Measurements from ENCODE around the gene KCNC2.

The KCNC2 gene

DNA sequence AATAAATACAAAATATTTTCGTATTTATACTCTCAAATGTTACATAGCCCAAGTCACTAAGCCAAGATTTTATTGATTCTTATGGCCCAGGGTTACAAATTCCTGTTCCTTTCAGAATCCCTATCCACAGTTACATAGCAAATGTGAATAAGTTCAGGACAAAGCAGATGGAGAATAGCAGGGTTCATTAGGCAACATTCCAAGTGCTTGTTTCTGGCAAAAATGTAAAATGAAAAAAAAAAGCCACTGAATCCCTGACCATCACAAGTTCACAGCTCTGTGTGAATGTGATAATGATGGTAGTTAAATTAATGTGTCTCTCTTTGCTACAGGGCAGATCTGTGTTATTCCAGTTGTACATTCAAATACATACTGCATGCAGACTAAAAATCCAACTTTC is 74.6 kb downstream of the KCNC2 start:
- Histone ChIP-seq H3K27me3 (ENCODE audit: low read depth) (no peaks in the 10 kb centered on the region), H3K9me3 (no peaks in the 10 kb centered on the region), H3K4me1 (no peaks in the 10 kb centered on the region), H3K36me3 (replicated peaks) (no peaks in the 10 kb centered on the region), H3K4me3 (no peak overlapping the region)
- in situ Hi-C loops (cut with MboI; ENCODE audit: low sequenced_read_pairs): no loop called here
- no peak for DNase-seq (ENCODE audit: low spot score in 2 of 2)

GRCh38 chr12:75130811-75131210 is 78.8 kb downstream of the KCNC2 start:
- no peak for DNase-seq (ENCODE audit: low spot score in 2 of 2)
- H3K36me3 ChIP-seq (replicated peaks): no peaks in the 10 kb centered on the region
- in situ Hi-C loops (cut with MboI; ENCODE audit: low sequenced_read_pairs): no loop called here
- no peaks in the 10 kb centered on the region for H3K9me3 ChIP-seq
- no peak overlapping the region for H3K4me3 ChIP-seq
- no peaks in the 10 kb centered on the region for H3K4me1 ChIP-seq
- H3K27me3 ChIP-seq (ENCODE audit: low read depth): no peaks in the 10 kb centered on the region

- Histone ChIP-seq H3K4me1 (no peaks in the 10 kb centered on the region), H3K9me3 (no peaks in the 10 kb centered on the region), H3K36me3 (replicated peaks) (no peaks in the 10 kb centered on the region), H3K4me3 (no peak overlapping the region), H3K27me3 (ENCODE audit: low read depth) (no peaks in the 10 kb centered on the region)
- in situ Hi-C loops (cut with MboI; ENCODE audit: low sequenced_read_pairs): no loop called here
- no peak for DNase-seq (ENCODE audit: low spot score in 2 of 2)
These were observed 80.4 kb downstream of the KCNC2 start for GRCh38 chr12:75129275-75129674.

GRCh38 chr12:75121036-75121705 is 88.5 kb downstream of the KCNC2 start:
- Histone ChIP-seq H3K4me3 (no peak overlapping the region), H3K27me3 (ENCODE audit: low read depth) (no peaks in the 10 kb centered on the region), H3K36me3 (replicated peaks) (no peaks in the 10 kb centered on the region), H3K9me3 (no peaks in the 10 kb centered on the region), H3K4me1 (no peaks in the 10 kb centered on the region)
- no peak for DNase-seq (ENCODE audit: low spot score in 2 of 2)
- in situ Hi-C loops (cut with MboI; ENCODE audit: low sequenced_read_pairs): no loop called here

DNA sequence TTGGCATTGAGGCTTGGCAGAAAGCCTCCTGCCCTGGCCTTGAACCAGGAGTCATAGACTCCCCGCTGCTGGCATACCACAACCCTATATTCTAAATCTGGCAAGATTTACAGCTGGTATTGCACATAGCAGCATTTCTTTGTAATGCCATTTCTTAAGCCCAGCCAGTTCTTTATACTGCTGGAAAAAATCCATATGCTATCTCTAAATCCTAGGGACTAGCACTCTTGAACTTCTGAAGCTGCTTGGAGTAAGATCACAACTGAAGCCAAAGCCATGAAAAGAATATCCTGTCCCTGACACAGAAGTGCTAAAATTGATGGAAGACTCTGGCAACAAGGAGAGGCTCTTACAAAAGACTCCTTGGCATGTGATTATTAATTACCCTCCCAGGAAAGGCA is 89.3 kb downstream of the KCNC2 start:
- in situ Hi-C loops (cut with MboI; ENCODE audit: low sequenced_read_pairs): no loop called here
- H3K27me3 ChIP-seq (ENCODE audit: low read depth): no peaks in the 10 kb centered on the region
- no peaks in the 10 kb centered on the region for H3K4me1 ChIP-seq
- H3K9me3 ChIP-seq: no peaks in the 10 kb centered on the region
- DNase-seq (ENCODE audit: low spot score in 2 of 2): no peak
- H3K36me3 ChIP-seq (replicated peaks): no peaks in the 10 kb centered on the region
- no peak overlapping the region for H3K4me3 ChIP-seq

DNA sequence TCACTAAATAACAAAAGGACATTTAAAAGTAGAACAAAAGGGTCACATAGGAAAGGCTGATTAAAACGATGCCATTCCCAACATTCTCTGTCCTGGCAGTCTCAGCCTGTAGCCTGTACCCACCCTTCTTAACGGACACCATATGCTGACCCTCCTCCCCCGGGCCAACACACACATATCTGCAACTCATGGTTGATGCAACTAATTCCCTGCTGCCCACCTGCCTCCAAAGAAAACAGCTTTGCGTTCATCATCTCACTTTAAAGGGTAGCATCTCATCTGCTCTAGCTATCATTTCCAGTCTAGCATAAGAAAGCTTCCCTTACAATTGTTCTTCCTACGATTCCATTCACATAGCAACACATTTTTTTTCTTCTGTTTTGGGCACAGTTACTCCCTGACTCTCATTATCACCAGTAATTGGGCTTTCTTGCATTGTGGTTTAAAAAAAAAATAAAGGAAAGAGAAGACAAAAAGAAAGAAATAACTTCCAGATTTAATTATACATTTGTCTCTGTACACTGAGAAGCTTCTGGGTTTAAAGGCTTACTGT is 92.9 kb downstream of the KCNC2 start:
- Histone ChIP-seq H3K9me3 (no peaks in the 10 kb centered on the region), H3K4me3 (no peak overlapping the region), H3K36me3 (replicated peaks) (no peaks in the 10 kb centered on the region), H3K4me1 (no peaks in the 10 kb centered on the region), H3K27me3 (ENCODE audit: low read depth) (no peaks in the 10 kb centered on the region)
- DNase-seq (ENCODE audit: low spot score in 2 of 2): no peak
- in situ Hi-C loops (cut with MboI; ENCODE audit: low sequenced_read_pairs): no loop called here

GRCh38 chr12:75115748-75116147 is 93.9 kb downstream of the KCNC2 start:
- Histone ChIP-seq H3K4me1 (no peaks in the 10 kb centered on the region), H3K4me3 (no peak overlapping the region), H3K9me3 (no peaks in the 10 kb centered on the region), H3K36me3 (replicated peaks) (no peaks in the 10 kb centered on the region), H3K27me3 (ENCODE audit: low read depth) (no peaks in the 10 kb centered on the region)
- no peak for DNase-seq (ENCODE audit: low spot score in 2 of 2)
- in situ Hi-C loops (cut with MboI; ENCODE audit: low sequenced_read_pairs): no loop called here

- no peaks in the 10 kb centered on the region for H3K36me3 ChIP-seq (replicated peaks)
- no peaks in the 10 kb centered on the region for H3K4me1 ChIP-seq
- H3K9me3 ChIP-seq: no peaks in the 10 kb centered on the region
- in situ Hi-C loops (cut with MboI; ENCODE audit: low sequenced_read_pairs): no loop called here
- no peak for DNase-seq (ENCODE audit: low spot score in 2 of 2)
- H3K27me3 ChIP-seq (ENCODE audit: low read depth): no peaks in the 10 kb centered on the region
- H3K4me3 ChIP-seq: no peak overlapping the region
These were observed 105.8 kb downstream of the KCNC2 start for GRCh38 chr12:75103822-75104221.

DNA sequence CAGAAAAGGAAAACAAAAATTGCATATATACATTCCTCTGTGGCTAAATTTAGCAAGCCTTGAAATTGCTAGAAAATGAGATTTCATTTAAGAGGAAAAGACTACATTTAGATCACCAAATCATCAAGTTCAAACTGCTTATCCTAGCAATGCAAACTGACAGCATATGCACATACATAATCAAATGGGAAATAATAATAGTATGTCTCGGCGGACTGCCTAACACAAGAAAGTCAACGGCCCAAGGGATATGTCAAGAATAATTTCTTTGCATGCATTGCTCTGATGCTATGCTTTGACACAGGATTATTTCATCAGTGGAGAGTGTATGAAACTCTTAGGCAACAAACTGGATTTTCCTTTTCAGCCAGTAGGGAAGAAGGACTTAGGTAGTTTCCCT is 107.9 kb downstream of the KCNC2 start:
- H3K4me3 ChIP-seq: no peak overlapping the region
- no peaks in the 10 kb centered on the region for H3K27me3 ChIP-seq (ENCODE audit: low read depth)
- no peaks in the 10 kb centered on the region for H3K36me3 ChIP-seq (replicated peaks)
- in situ Hi-C loops (cut with MboI; ENCODE audit: low sequenced_read_pairs): no loop called here
- no peaks in the 10 kb centered on the region for H3K9me3 ChIP-seq
- DNase-seq (ENCODE audit: low spot score in 2 of 2): no peak
- H3K4me1 ChIP-seq: no peaks in the 10 kb centered on the region

DNA sequence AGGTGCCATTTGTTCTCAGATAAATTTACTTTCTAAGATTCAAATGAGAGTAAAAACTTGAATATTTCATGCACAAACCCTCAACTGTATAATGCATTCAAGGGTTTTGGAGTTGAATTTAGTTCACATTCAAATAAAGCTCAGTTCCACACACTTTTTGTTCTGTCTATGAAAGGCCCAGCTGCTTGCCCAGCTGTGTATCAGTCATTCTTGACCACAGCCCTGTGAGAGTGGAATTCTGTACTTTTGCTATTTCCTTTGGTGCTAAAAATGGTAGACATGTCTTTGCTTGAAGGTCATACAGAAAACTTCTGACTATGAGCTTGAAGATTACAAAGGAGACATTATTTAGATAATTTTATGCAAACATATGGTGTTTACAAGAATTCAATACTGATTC is 110.4 kb downstream of the KCNC2 start:
- Histone ChIP-seq H3K4me3 (no peak overlapping the region), H3K27me3 (ENCODE audit: low read depth) (no peaks in the 10 kb centered on the region), H3K36me3 (replicated peaks) (no peaks in the 10 kb centered on the region), H3K9me3 (no peaks in the 10 kb centered on the region), H3K4me1 (no peaks in the 10 kb centered on the region)
- in situ Hi-C loops (cut with MboI; ENCODE audit: low sequenced_read_pairs): no loop called here
- DNase-seq (ENCODE audit: low spot score in 2 of 2): no peak

DNA sequence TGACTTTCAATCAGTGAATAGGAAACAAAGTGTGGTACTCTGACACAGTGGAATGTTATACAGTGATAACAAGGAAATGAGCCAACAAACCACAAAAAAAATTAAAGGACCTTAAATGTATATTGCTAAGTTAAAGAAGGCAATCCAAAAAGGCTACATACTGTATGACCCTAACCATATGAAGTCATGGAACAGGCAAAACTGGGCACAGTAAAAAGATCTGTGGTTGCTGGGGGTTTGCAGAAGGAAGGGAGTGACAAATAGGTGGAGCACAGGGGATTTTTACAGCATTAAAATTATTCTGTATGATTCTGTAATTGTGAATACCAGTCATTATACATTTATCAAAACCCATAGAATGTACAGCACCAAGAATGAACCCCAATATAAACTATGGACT is 112.6 kb downstream of the KCNC2 start:
- no peak for DNase-seq (ENCODE audit: low spot score in 2 of 2)
- Histone ChIP-seq H3K9me3 (no peaks in the 10 kb centered on the region), H3K36me3 (replicated peaks) (no peaks in the 10 kb centered on the region), H3K27me3 (ENCODE audit: low read depth) (no peaks in the 10 kb centered on the region), H3K4me3 (no peak overlapping the region), H3K4me1 (no peaks in the 10 kb centered on the region)
- in situ Hi-C loops (cut with MboI; ENCODE audit: low sequenced_read_pairs): no loop called here

DNA sequence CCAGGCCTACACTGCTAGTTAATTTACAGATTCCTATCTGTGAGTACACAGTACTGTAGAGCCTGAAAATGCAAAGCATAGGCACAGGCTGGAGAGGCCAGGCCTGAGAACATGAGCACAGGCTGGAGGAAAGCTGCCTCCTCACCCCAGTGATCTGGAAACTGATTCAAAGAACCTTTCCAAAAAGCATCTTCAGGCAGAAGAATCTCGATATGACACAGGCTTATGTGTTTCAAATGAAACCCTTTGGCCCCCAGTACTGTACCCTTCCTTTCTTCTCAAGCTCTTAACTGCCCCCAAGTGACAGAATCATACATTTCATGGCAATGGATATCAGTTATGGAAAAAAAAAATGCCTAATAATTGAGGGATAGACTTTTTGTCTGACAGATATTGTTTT is 122.0 kb downstream of the KCNC2 start:
- in situ Hi-C loops (cut with MboI; ENCODE audit: low sequenced_read_pairs): no loop called here
- DNase-seq (ENCODE audit: low spot score in 2 of 2): no peak
- Histone ChIP-seq H3K9me3 (no peaks in the 10 kb centered on the region), H3K27me3 (ENCODE audit: low read depth) (no peaks in the 10 kb centered on the region), H3K4me1 (no peaks in the 10 kb centered on the region), H3K4me3 (no peak overlapping the region), H3K36me3 (replicated peaks) (no peaks in the 10 kb centered on the region)

DNA sequence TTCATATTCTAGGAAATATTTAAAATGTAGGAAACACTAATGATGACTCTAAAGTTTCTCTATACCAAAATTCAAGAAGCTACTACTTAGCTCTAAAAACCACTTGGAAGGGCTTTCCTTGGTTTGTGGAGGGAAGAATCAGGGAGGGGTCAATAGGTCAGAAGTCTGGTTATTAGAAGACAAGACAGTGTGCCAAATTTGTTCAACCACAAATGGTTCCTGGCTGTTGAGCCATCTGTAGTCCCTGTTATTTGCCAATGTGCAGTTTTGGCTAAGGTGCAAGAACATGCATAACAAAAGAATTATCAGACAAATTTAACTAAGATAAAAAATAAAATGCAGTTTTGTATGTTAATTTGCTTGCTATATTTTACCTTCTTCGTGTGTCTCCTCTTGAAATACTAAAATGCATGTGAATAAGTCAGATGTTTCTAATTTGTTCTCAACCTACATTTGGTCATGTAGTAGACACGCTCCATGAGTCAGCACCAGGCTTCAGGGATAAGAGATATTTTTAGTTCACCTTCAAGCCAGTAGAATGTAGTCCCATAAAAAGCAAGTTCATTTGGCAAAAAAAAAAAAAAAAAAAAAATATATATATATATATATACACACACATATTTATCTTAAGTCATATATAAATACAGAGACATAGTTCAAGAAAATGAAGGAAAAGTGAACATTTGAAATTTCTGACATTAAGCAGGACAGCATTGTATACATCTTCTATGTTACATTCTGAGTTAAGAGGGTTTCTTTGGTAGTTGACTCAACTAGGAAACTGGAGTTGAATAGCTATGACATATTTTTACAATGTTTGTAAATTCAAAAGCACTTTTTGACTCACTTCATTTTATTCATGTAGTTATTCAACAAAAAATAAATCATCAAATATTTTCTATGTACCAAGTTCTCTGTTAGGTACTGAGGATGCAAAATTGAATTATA is 123.3 kb downstream of the KCNC2 start:
- Histone ChIP-seq H3K27me3 (ENCODE audit: low read depth) (no peaks in the 10 kb centered on the region), H3K36me3 (replicated peaks) (no peaks in the 10 kb centered on the region), H3K4me3 (no peak overlapping the region), H3K9me3 (no peaks in the 10 kb centered on the region), H3K4me1 (no peaks in the 10 kb centered on the region)
- in situ Hi-C loops (cut with MboI; ENCODE audit: low sequenced_read_pairs): no loop called here
- DNase-seq (ENCODE audit: low spot score in 2 of 2): no peak

- Histone ChIP-seq H3K27me3 (ENCODE audit: low read depth) (no peaks in the 10 kb centered on the region), H3K36me3 (replicated peaks) (no peaks in the 10 kb centered on the region), H3K4me3 (no peak overlapping the region), H3K9me3 (no peaks in the 10 kb centered on the region), H3K4me1 (no peaks in the 10 kb centered on the region)
- no peak for DNase-seq (ENCODE audit: low spot score in 2 of 2)
- in situ Hi-C loops (cut with MboI; ENCODE audit: low sequenced_read_pairs): no loop called here
These were observed 128.3 kb downstream of the KCNC2 start for GRCh38 chr12:75081305-75081704.
